GM19463 (cell line): Measurements from ENCODE around the gene TRMT44.

Experiments used
- ATAC-seq: cut with Tn5 transposase; IDR thresholded peaks from one replicate; pipeline ENCODE4 v1.9.1; 2021; ENCODE audit warnings: mild to moderate bottlenecking, moderate library complexity; ENCODE audit not compliant: unreplicated experiment

Gene TRMT44

GRCh38 chr4:8440492-8441311, at the start of gene TRMT44, which contains the start of gene ACOX3:
Gene TRMT44 (plus strand): TSS chr4:8440777. CDS start chr4:8440823, 46 bp downstream.
Gene ACOX3 (minus strand): TSS chr4:8440723. CDS start chr4:8416521, 24,202 bp downstream.
- peak; percentile 80 for ATAC-seq

GRCh38 chr4:8391071-8391470, 49.5 kb upstream of the TRMT44 start:
- no peak for ATAC-seq

GRCh38 chr4:8391972-8392371, 48.6 kb upstream of the TRMT44 start:
- peak; percentile 88 for ATAC-seq

- ATAC-seq: no peak
These were observed 47.9 kb upstream of the TRMT44 start for GRCh38 chr4:8392591-8393190.

- ATAC-seq: no peak
These were observed 47.0 kb upstream of the TRMT44 start for GRCh38 chr4:8393593-8394038.

- ATAC-seq: no peak
These were observed 46.5 kb upstream of the TRMT44 start for GRCh38 chr4:8394061-8394519.

GRCh38 chr4:8394806-8395205, 45.8 kb upstream of the TRMT44 start:
- ATAC-seq: no peak

GRCh38 chr4:8395504-8396296, 44.9 kb upstream of the TRMT44 start:
- ATAC-seq: no peak

- ATAC-seq: no peak
These were observed 43.7 kb upstream of the TRMT44 start for GRCh38 chr4:8396762-8397406.

GRCh38 chr4:8398347-8398746, 42.2 kb upstream of the TRMT44 start:
- ATAC-seq: no peak

GRCh38 chr4:8399298-8399697, 41.3 kb upstream of the TRMT44 start:
- ATAC-seq: no peak

- no peak for ATAC-seq
These were observed 39.8 kb upstream of the TRMT44 start for GRCh38 chr4:8400632-8401325.

GRCh38 chr4:8401665-8402064, 38.9 kb upstream of the TRMT44 start:
- no peak for ATAC-seq

- ATAC-seq: no peak
These were observed 38.4 kb upstream of the TRMT44 start for GRCh38 chr4:8402181-8402597.

GRCh38 chr4:8402640-8403039, 37.9 kb upstream of the TRMT44 start:
- no peak for ATAC-seq

GRCh38 chr4:8403173-8403753, 37.3 kb upstream of the TRMT44 start:
- ATAC-seq: no peak

- no peak for ATAC-seq
These were observed 36.6 kb upstream of the TRMT44 start for GRCh38 chr4:8403976-8404375.

- no peak for ATAC-seq
These were observed 35.6 kb upstream of the TRMT44 start for GRCh38 chr4:8404791-8405515.

GRCh38 chr4:8405516-8405875, 35.1 kb upstream of the TRMT44 start:
- ATAC-seq: no peak
